HepG2 (cell line): Measurements from ENCODE around the gene PRR30. TPM values are rescaled to one million over a fixed set of nuclear protein-coding genes. Genes with fewer than 3 reads are reported as not detected.

Experiments
- ATAD3A ChIP-seq: sonication (generic); formaldehyde crosslinking; IDR thresholded peaks from 2 replicates; pipeline ENCODE4 v1.4.0; 2020; ENCODE audit warnings: missing genetic modification reagents
- DPF2 ChIP-seq: sonication (generic); formaldehyde crosslinking; IDR thresholded peaks from 2 replicates; pipeline ENCODE4 v1.4.0; 2020; ENCODE audit warnings: mild to moderate bottlenecking, low read depth, missing genetic modification reagents, borderline replicate concordance
- E2F2 ChIP-seq: sonication (generic); formaldehyde crosslinking; IDR thresholded peaks from 2 replicates; pipeline ENCODE4 v1.4.0; 2020; ENCODE audit warnings: missing genetic modification reagents, borderline replicate concordance
- FOXA1 ChIP-seq, 2 experiments: fragments of 450-650 bp in 1 of 2; sonication (generic) in 1 of 2; formaldehyde crosslinking in 1 of 2; IDR thresholded peaks; 2 replicates each; pipeline versions ENCODE4 v1.4.0 to v1.6.1; 2016 to 2020; ENCODE audit warnings: missing genetic modification reagents in 1 of 2
- HCFC1 ChIP-seq: fragments of 150-350 bp; IDR thresholded peaks from 2 replicates; pipeline ENCODE4 v1.6.1; 2014; ENCODE audit warnings: low read depth, low read length
- LCORL ChIP-seq, 2 experiments: fragments of 450-650 bp in 1 of 2; sonication (generic) in 1 of 2; formaldehyde crosslinking in 1 of 2; IDR thresholded peaks; 2 replicates each; pipeline versions ENCODE4 v1.5.0 to v1.6.1; 2017 to 2020; ENCODE audit warnings: antibody characterized with exemption in 1 of 2, missing genetic modification reagents in 1 of 2
- RELA ChIP-seq: sonication (generic); formaldehyde crosslinking; IDR thresholded peaks from 2 replicates; pipeline ENCODE4 v1.4.0; 2020; ENCODE audit warnings: missing genetic modification reagents
- ZFP82 ChIP-seq: sonication (generic); formaldehyde crosslinking; IDR thresholded peaks from 2 replicates; pipeline ENCODE4 v1.5.1; 2020; ENCODE audit warnings: mild to moderate bottlenecking, missing genetic modification reagents, borderline replicate concordance
- ZNF121 ChIP-seq: sonication (generic); formaldehyde crosslinking; IDR thresholded peaks from 2 replicates; pipeline ENCODE4 v1.5.0; 2020; ENCODE audit warnings: mild to moderate bottlenecking, missing genetic modification reagents
- ZNF17 ChIP-seq: sonication (generic); formaldehyde crosslinking; IDR thresholded peaks from 2 replicates; pipeline ENCODE4 v1.5.0; 2020; ENCODE audit warnings: mild to moderate bottlenecking, missing genetic modification reagents
- ZNF850 ChIP-seq: sonication (generic); formaldehyde crosslinking; conservative IDR thresholded peaks from 2 replicates; pipeline ENCODE4 v1.9.0; 2021; ENCODE audit warnings: mild to moderate bottlenecking, missing genetic modification reagents
- ZNF883 ChIP-seq: sonication (generic); formaldehyde crosslinking; IDR thresholded peaks from 2 replicates; pipeline ENCODE4 v1.5.1; 2020; ENCODE audit warnings: mild to moderate bottlenecking, missing genetic modification reagents; ENCODE audit errors: not compliant biosample characterization
- ZSCAN21 ChIP-seq: sonication (generic); formaldehyde crosslinking; IDR thresholded peaks from 2 replicates; pipeline ENCODE4 v1.8.0; 2022; ENCODE audit warnings: mild to moderate bottlenecking, missing genetic modification reagents, moderate library complexity, borderline replicate concordance
- ZSCAN5A ChIP-seq: sonication (generic); formaldehyde crosslinking; IDR thresholded peaks from 2 replicates; pipeline ENCODE4 v1.8.0; 2022; ENCODE audit warnings: mild to moderate bottlenecking, missing genetic modification reagents, borderline replicate concordance
- polyA plus RNA-seq, 8 experiments: library from polyadenylated mRNA; depleted of rRNA in 3 of 8; stranded (reverse) in 7 of 8; unstranded in 1 of 8; fragments of >200 nt; fragmentation: Illumina TruSeq in 4 of 8; extraction: Trizol in 4 of 8; gene quantifications; 2 replicates each; pipeline versions ENCODE4 v1.2.1 to v1.2.3, GENCODE V29; 2011 to 2016; ENCODE audit warnings: low read depth in 4 of 8, missing spikeins in 1 of 8, mixed read lengths in 1 of 8; ENCODE audit not compliant: insufficient read depth in 1 of 8
- total RNA-seq, 5 experiments: library from RNA; depleted of rRNA; stranded (reverse); fragments of >200 nt; fragmentation: Illumina TruSeq; extraction: Trizol; gene quantifications; 2 replicates each; pipeline ENCODE4 v1.2.3, GENCODE V29; 2016; ENCODE audit warnings: low read depth in 1 of 5
- TF ChIP-seq, protein P1 (sequence below): sonication (generic); formaldehyde crosslinking; IDR thresholded peaks from 2 replicates; pipeline ENCODE4 v1.5.1; 2020; ENCODE audit warnings: mild to moderate bottlenecking, missing genetic modification reagents, moderate library complexity
- TF ChIP-seq, protein P2 (sequence below): sonication (generic); formaldehyde crosslinking; IDR thresholded peaks from 2 replicates; pipeline ENCODE4 v1.4.0; 2020; ENCODE audit warnings: mild to moderate bottlenecking, missing genetic modification reagents
- TF ChIP-seq, protein P3 (sequence below): sonication (generic); formaldehyde crosslinking; IDR thresholded peaks from 2 replicates; pipeline ENCODE4 v1.4.0; 2020; ENCODE audit warnings: missing genetic modification reagents

Gene PRR30
- total and polyA plus RNA-seq, 2 of the 13 experiments (the other 11 are each of a cell fraction or from before 2014, with no cell fraction given), result not detected

DNA sequence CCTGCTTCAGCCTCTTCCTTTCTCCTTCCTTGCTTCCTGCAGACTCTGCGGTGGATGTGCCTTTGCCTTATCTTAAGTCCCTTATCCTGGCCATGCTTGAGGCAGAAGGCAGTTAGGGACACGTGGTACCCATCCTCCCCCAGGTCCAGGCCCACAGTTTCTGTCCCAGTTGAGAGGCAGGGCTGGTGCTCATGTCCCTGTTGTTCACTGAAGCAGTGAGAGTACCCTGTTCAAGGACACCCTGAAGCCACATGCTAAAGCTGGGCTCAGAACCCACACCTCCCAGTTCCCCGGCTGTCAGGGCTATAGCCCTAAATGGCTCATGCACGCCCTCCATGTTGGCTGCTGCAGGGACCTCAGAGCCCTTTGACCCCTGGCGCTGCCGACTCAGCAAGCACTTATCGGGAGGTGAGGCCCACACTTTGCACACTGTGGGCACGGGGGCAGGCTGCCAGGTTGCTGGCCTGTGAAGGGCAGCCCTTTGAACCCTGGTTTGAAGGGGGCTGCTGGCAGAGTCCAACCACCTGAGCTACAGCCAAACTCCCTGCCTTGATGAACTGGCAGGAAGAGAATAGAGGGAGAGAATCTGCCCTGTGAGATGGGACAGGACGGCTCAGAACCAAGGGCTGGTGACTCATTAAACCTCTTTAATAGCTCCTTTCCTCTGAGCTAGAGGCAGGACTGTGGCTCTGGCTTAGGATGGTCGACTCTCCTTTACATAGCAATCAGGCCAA is 46.3 kb downstream of the PRR30 start (continued):
- TF ChIP-seq, protein P1, sequence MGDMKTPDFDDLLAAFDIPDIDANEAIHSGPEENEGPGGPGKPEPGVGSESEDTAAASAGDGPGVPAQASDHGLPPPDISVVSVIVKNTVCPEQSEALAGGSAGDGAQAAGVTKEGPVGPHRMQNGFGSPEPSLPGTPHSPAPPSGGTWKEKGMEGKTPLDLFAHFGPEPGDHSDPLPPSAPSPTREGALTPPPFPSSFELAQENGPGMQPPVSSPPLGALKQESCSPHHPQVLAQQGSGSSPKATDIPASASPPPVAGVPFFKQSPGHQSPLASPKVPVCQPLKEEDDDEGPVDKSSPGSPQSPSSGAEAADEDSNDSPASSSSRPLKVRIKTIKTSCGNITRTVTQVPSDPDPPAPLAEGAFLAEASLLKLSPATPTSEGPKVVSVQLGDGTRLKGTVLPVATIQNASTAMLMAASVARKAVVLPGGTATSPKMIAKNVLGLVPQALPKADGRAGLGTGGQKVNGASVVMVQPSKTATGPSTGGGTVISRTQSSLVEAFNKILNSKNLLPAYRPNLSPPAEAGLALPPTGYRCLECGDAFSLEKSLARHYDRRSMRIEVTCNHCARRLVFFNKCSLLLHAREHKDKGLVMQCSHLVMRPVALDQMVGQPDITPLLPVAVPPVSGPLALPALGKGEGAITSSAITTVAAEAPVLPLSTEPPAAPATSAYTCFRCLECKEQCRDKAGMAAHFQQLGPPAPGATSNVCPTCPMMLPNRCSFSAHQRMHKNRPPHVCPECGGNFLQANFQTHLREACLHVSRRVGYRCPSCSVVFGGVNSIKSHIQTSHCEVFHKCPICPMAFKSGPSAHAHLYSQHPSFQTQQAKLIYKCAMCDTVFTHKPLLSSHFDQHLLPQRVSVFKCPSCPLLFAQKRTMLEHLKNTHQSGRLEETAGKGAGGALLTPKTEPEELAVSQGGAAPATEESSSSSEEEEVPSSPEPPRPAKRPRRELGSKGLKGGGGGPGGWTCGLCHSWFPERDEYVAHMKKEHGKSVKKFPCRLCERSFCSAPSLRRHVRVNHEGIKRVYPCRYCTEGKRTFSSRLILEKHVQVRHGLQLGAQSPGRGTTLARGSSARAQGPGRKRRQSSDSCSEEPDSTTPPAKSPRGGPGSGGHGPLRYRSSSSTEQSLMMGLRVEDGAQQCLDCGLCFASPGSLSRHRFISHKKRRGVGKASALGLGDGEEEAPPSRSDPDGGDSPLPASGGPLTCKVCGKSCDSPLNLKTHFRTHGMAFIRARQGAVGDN (CRISPR knock-in tag), result peak; percentile 99
- TF ChIP-seq, protein P2, sequence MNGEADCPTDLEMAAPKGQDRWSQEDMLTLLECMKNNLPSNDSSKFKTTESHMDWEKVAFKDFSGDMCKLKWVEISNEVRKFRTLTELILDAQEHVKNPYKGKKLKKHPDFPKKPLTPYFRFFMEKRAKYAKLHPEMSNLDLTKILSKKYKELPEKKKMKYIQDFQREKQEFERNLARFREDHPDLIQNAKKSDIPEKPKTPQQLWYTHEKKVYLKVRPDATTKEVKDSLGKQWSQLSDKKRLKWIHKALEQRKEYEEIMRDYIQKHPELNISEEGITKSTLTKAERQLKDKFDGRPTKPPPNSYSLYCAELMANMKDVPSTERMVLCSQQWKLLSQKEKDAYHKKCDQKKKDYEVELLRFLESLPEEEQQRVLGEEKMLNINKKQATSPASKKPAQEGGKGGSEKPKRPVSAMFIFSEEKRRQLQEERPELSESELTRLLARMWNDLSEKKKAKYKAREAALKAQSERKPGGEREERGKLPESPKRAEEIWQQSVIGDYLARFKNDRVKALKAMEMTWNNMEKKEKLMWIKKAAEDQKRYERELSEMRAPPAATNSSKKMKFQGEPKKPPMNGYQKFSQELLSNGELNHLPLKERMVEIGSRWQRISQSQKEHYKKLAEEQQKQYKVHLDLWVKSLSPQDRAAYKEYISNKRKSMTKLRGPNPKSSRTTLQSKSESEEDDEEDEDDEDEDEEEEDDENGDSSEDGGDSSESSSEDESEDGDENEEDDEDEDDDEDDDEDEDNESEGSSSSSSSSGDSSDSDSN (CRISPR knock-in tag), result peak; percentile 84
- TF ChIP-seq ZNF121 (CRISPR knock-in tag), result no peak
- TF ChIP-seq E2F2 (CRISPR knock-in tag), result 0 out of 2 replicates have a peak, but pooled peaks have one; percentile 17
- TF ChIP-seq ZSCAN5A (CRISPR knock-in tag), result peak; percentile 87
- TF ChIP-seq HCFC1, result no peak
- no peak for TF ChIP-seq ZFP82 (CRISPR knock-in tag)
- TF ChIP-seq, protein P3, sequence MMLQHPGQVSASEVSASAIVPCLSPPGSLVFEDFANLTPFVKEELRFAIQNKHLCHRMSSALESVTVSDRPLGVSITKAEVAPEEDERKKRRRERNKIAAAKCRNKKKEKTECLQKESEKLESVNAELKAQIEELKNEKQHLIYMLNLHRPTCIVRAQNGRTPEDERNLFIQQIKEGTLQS (CRISPR knock-in tag), result peak; percentile 57
- TF ChIP-seq FOXA1 (IDR thresholded peaks at IDR 0.05), result no peak
- TF ChIP-seq FOXA1 (CRISPR knock-in tag; IDR thresholded peaks at IDR 0.05), result no peak
- peak; percentile 51; the same call in 1 of the 2 replicates for TF ChIP-seq DPF2 (CRISPR knock-in tag)
- no peak for TF ChIP-seq ZNF17 (CRISPR knock-in tag)
- TF ChIP-seq LCORL (IDR thresholded peaks at IDR 0.05), result no peak
- TF ChIP-seq LCORL (CRISPR knock-in tag; IDR thresholded peaks at IDR 0.05), result peak; percentile 16; the same call in 1 of the 2 replicates
- peak; percentile 49 for TF ChIP-seq ZNF883 (CRISPR knock-in tag)
- TF ChIP-seq ZSCAN21 (CRISPR knock-in tag), result peak; percentile 96
- TF ChIP-seq ATAD3A, result no peak
- no peak for TF ChIP-seq RELA (CRISPR knock-in tag)
- TF ChIP-seq ZNF850 (CRISPR knock-in tag), result no peak
